ENCODE results near the gene NFKB1.

GRCh38 chr4:102474736-102475504 lies 26.2 kb upstream of the NFKB1 start:
- TF ChIP-seq RFX5 (IDR thresholded peaks at IDR 0.05; ENCODE audit: low read depth, low read length) (no peak), PTRF (tag; IDR thresholded peaks at IDR 0.05) (no peak), SREBF2 (CRISPR knock-in tag; IDR thresholded peaks at IDR 0.05) (no peak), CHD2 (IDR thresholded peaks at IDR 0.05; ENCODE audit: low read depth, low read length) (no peak), FOXP4 (CRISPR knock-in tag; IDR thresholded peaks at IDR 0.05; ENCODE audit: borderline replicate concordance) (no peak), ZSCAN29 (IDR thresholded peaks at IDR 0.05) (no peak), PHF20 (IDR thresholded peaks at IDR 0.05; ENCODE audit: partially characterized antibody) (no peak), CTCF (IDR thresholded peaks at IDR 0.05 in 2 of 3, conservative IDR thresholded peaks at IDR 0.05 in 1 of 3; ENCODE audit: insufficient read depth in 2 of 3, low read depth in 1 of 3, low read length in 3 of 3) (no peak), EP300 (IDR thresholded peaks at IDR 0.05; ENCODE audit: low read length) (no peak), GATA2 (CRISPR knock-in tag; IDR thresholded peaks at IDR 0.05) (no peak), JUNB (CRISPR knock-in tag; conservative IDR thresholded peaks at IDR 0.05) (no peak)

Measured in K562 (cell line).